HG02970 (cell line): ENCODE measurements around the gene KCNMA1.

ENCODE experiments used
- ATAC-seq: cut with Tn5 transposase; IDR thresholded peaks from one replicate; pipeline ENCODE4 v1.9.1; 2021; ENCODE audit warnings: mild to moderate bottlenecking, moderate library complexity, moderate number of reproducible peaks; ENCODE audit not compliant: unreplicated experiment, low FRiP score

Gene KCNMA1

DNA sequence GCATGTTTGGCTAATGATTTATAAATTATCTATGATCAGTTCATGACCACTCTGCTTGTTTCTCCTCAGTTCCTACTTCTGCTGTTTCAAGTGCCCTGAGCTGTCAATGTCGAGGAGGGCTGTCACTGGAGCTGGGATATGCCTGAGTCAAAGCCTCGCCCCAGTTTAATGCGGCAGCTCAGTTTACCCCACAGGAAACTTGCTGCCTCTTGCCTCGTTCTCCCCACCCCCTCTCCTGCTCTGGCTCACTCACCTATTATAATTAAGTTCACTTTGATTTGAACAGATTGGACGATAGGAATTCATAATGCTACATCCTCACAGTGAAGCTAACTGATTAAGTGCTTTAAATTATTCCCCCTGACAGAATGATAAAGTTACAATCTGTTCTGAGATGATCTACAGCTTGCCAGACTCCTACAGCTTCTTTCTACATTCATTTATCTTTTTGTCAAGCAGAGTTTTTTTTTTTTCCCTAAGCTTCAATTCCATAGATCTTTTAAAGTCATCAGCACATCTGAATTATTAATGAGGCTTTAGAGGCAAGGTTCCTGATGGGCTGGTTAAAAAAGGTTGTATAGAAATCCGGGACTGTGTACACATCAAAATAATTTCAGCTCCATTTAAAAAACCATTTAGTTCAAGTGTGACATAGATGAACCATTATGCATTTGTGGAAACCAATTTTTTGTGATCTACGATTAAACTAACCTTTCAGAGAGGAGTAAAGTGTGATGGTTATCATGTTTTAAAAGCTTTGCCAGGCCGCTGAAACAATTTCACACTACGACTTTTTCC lies 758.3 kb downstream of the KCNMA1 start:
- no peak for ATAC-seq

DNA sequence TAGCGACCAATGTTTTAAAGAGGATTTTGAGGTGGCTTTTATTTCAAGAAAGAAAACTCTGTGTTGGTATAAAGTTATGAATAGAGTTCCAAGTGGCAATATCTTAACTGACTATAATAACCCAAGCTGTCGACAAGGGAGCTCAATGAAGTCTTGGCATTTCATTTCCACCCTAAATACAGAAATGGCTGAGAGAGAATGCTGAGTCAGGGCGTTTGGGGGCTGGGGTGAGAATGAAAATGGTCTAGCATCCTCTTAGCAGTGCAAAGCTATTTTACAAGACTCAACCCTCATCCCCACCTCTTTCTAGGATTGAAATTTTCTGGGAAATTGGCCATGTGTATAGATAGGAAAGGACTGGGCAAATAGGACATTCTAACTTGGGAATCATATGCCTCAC lies 759.1 kb downstream of the KCNMA1 start:
- ATAC-seq: no peak

- ATAC-seq: no peak
Measured at GRCh38 chr10:76874896-76875295, 762.7 kb downstream of the KCNMA1 start.

DNA sequence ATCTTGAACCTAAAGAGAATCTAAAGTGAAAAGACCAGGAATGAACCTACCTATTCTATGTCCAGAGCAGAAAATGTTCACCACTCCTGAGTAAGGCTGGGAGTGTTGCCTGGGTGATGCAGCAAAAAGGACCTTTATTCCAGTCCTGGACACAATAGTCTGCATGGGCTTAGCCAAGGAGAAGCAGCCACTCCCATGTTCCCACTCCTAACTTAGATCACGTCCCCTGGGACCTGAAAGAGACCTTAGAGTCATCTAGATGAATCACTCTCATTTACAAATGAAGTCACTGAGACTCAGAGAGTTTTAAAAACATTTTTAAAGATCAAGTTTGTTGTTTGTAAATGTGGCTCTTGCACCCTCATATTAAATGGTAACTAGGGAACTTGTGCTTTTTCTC lies 763.4 kb downstream of the KCNMA1 start:
- ATAC-seq: no peak

DNA sequence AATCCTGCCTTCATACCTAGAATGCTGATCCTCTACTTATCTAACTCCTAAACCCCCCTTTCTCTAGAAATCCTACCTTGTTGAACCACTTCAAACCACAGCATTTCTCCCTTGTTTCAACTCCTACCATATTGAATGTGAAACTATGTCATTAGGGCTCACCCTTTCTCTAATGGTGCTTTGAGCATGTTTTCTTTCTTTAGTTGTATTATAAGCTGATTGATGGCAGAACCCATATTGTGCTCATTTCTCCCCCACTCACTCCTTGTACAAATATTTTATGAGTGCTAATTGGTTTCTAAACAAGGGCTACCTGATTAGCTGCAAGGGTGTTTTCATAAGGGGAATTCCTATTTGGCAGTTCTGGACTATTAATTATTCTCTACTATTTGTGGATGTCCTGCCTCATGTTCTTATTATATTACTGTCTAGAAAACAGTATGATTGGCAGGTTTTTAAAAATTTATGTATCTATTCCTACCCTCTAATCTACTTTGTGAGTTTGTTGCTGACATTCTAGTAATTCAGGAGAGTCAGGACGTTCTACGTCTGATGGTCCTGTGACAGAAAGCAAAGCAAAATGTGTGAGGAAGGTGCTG lies 765.8 kb downstream of the KCNMA1 start:
- ATAC-seq: no peak

DNA sequence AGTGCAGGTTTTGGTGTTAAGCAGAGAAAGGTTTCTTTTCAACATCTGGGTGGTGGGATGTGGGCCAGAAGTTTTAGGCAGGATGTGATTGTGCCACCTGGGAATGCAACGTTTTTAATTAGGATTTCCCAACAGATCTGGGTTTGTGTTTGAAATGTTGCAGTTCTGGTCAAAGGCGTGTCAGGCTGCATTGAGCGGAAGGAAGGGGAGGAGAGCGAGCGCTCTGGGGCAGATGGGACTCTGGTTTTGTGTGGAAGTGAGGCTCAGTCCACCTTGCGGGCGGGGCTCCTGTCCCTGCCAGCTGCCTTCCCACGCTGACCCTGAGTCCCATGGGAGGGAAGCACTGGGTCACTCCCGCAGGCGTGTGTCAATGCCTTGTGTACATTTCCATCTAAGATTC lies 767.7 kb downstream of the KCNMA1 start:
- ATAC-seq: no peak

- no peak for ATAC-seq
Measured at GRCh38 chr10:76868098-76868977, 769.3 kb downstream of the KCNMA1 start.

DNA sequence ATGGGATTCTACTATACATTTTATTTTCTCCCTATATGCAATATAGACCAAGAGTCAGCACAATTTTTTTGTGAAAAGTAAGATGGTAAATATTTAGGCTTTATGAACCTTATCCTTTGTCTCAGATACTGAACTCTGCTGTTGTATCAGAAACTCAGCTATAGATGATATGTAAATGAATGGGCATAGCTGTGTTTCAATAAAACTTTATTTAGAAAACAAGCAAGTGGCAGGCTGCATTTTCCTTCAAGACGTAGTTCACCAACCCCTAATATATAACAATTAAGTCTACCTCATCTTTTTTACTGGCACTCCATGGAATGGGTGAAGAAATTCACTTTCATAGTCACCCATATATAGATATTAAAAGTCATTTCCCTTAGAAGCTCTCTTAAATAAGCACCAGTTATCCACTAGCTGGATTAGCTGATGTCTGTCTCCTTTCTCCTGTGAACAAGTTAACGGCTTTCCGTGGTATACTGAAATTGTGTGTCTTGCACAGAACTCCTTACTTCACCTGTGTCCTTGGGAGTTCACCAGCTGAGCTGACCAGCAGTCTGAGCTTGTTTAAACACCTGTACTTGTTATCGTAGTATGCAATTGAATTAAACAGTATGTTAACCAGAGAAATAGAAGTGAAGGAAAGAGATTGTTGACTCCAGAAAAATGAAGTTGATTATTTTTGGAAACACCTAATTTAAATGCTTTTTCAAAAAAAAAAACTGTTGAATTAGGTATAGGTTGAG lies 770.6 kb downstream of the KCNMA1 start:
- no peak for ATAC-seq

DNA sequence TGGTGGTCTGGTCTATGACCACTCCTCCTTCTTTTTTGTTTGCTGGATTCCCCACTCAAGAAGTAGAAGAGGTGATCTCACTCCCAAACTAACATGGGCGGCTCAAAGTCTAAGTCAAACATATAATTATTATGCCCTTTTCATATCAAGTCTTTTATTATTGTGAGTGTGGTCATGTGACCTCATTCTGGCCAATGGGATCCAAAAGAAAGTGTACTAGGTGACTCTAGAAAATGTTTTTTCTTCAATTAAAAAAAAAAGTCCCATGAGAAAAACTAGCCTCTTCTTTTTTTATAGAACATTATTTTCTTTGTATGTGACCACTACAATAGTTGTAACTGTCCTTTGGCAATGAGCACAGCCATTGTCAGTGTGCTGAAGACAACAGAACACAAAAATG lies 772.7 kb downstream of the KCNMA1 start:
- no peak for ATAC-seq

- ATAC-seq: no peak
Measured at GRCh38 chr10:76858721-76859120, 778.9 kb downstream of the KCNMA1 start.

DNA sequence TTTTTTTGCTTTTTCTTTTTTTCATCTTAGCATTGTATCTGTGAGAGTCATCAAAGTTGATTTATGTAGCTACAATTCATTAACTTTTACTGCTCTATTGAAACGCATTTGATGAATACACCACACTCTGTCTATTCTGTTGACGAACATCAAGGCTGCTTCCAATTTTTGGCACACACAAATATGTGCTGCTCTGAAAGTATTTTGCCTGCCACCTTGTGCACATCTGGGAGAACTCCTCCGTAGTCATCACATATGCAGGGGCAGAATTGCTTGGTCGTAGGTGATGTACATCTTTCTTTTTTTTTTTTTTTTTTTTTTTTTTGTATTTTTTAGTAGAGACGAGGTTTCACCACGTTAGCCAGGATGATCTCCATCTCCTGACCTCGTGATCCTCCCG lies 796.8 kb downstream of the KCNMA1 start:
- ATAC-seq: no peak

DNA sequence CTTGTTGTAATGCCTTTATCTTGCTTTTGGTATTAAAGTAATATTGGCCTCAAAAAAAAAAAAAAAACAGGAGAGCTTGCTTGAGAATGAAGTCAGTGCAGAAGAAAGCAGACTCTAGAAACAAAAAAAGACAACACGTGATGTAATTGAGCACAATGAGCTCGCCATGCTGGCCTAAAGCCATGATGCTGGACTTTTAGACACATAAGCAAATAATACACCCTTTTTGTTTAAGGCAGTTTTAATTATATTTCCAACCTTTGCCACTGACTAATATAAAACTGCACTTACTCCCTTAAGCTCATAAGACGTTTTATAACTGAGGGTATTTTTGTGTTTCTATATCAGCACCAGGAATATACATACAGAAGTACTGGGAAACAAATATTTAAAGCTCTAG lies 798.3 kb downstream of the KCNMA1 start:
- ATAC-seq: no peak

- ATAC-seq: no peak
Measured at GRCh38 chr10:76830218-76830617, 807.4 kb downstream of the KCNMA1 start.

DNA sequence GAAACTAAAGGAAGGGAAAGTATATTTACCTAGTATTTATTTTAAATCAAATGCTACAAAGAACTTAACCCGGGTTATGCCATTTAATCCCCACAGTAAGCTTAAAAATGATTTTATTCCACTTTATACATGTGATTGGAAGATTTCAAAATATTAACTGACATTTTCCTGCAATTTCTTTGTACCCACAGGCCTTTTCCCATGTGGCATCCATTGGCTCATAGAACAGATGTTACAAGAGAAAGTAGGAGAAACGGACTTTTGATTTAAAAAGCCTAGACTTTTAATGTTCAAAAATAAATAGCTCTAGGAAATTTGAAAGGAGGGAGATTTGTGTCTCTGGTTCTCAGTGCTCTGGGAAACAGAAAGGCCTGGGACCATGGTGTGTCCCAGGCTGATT lies 807.9 kb downstream of the KCNMA1 start:
- ATAC-seq: no peak
